Hepatocyte (in vitro differentiated cells): ENCODE data around the gene ASB4.

ENCODE experiments used
- EZH2phosphoT487 ChIP-seq: fragments of 200-600 bp; sonication (generic); IDR thresholded peaks from one replicate; pipeline ENCODE4 v1.6.1; 2018; ENCODE audit warnings: antibody characterized with exemption, mild to moderate bottlenecking, low read depth, moderate library complexity; ENCODE audit not compliant: unreplicated experiment, severe bottlenecking
- TF ChIP-seq, protein P1 (sequence below): fragments of 200-600 bp; sonication (generic); IDR thresholded peaks from 2 replicates; pipeline ENCODE4 v1.5.1; 2016; ENCODE audit warnings: antibody characterized with exemption, mild to moderate bottlenecking; ENCODE audit not compliant: poor library complexity

DNA sequence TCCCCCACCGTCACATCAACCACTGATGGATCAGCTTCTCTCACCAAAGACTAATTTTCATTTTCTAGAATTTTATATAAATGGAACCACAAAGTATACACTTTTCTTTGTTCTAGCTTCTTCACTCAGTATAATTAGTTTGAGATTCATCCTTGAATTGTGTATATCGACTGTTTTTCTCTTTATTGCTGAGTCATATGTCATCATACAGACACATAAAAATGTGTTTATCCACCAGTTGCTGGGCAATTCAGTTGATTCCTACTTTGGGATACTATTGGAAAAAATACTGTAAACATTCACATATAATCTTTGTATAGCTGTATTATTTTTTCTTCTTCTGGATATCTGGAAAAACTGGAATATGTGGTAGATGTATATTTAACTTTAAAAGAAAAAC is 84.0 kb downstream of the ASB4 start:
- TF ChIP-seq, protein P1, sequence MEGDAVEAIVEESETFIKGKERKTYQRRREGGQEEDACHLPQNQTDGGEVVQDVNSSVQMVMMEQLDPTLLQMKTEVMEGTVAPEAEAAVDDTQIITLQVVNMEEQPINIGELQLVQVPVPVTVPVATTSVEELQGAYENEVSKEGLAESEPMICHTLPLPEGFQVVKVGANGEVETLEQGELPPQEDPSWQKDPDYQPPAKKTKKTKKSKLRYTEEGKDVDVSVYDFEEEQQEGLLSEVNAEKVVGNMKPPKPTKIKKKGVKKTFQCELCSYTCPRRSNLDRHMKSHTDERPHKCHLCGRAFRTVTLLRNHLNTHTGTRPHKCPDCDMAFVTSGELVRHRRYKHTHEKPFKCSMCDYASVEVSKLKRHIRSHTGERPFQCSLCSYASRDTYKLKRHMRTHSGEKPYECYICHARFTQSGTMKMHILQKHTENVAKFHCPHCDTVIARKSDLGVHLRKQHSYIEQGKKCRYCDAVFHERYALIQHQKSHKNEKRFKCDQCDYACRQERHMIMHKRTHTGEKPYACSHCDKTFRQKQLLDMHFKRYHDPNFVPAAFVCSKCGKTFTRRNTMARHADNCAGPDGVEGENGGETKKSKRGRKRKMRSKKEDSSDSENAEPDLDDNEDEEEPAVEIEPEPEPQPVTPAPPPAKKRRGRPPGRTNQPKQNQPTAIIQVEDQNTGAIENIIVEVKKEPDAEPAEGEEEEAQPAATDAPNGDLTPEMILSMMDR: no peak
- TF ChIP-seq EZH2phosphoT487: no peak
